ENCODE results near the gene TIGD3. TPM values are rescaled to one million over a fixed set of nuclear protein-coding genes. Genes with fewer than 3 reads are reported as not detected.

The TIGD3 gene
- total and polyA plus RNA-seq, 2 of the 13 experiments (the other 11 are each of a cell fraction or from before 2014, with no cell fraction given): 0.49 to 4.9 TPM

DNA sequence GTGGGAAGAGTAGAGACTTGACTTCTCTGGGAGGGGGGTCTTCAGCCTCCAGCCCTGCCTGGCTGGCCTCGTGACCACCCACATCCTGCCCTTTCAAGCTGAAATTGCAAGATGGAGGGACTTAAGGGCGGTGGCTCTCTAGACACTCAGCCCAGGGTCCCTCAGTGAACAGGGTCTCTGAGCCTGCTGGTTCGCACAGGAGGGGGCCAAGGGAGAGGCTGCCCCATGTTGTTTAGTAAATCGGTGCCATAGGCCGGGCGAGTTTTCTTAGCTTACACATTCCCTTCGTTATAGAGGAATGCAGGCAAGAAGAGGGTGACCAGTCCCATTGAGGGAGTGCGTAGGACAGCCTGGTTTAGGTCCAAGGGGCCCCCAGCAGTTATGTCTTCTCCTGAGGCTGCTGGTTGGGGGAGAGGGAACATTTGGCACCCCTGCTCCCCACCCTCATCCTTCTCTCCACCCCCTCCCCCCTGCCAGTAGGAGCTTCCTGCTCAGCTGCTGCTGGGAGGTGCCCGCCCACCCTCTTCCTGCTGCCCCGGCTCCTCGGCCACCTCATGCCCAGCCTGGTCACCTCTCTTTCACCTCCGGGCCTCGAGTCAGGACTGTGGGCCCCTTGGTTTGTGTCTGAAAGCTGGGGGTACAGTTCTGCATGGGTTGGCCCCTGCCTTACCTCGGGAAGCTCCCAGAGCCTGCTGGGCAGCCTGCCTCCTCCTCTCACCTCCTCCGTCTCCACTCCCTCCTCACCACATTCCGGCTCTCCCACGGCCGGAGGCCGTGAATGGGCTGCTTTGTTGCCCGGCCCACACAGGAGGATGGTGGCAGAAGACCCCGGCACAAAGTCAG is 35.8 kb downstream of the TIGD3 start:
- ChIA-PET CTCF (ENCODE audit: low intra/inter-chr PET ratio, low total read pairs) (no interaction called here), POLR2A (interaction anchor here (0.8 to 16.8 kb wide), 2 partner anchors 12 to 30 kb away, joined by 3 to 433 read pairs; partner anchors contain the start of gene NEAT1)
- Histone ChIP-seq H3K4me3 (replicated peaks in 1 of 3; ENCODE audit: insufficient read depth in 1 of 3, low read depth in 2 of 3, low read length in 3 of 3) (no peak overlapping the region), H3K9ac (ENCODE audit: insufficient read depth, low read depth, low read length) (no peak overlapping the region), H3K27ac (ENCODE audit: extremely low read length, insufficient read depth, low read length) (no peak overlapping the region), H2AFZ (ENCODE audit: low read length) (no peak overlapping the region), H3K79me2 (ENCODE audit: insufficient read depth, low read length) (no peaks in the 10 kb centered on the region), H3K36me3 (replicated peaks in 1 of 2; ENCODE audit: control insufficient read depth in 1 of 2, insufficient read depth in 2 of 2, low read length in 2 of 2) (peaks cover 6 to 9% of the 10 kb centered on the region in 2 experiments; a peak in 2 of 5 replicates), H4K20me1 (ENCODE audit: insufficient read depth, low read length) (no peaks in the 10 kb centered on the region), H3K4me2 (ENCODE audit: low read depth, low read length) (no peak overlapping the region), H3K27me3 (ENCODE audit: control insufficient read depth in 1 of 2, insufficient read depth in 2 of 2, low read length in 2 of 2) (no peaks in the 10 kb centered on the region), H3K4me1 (ENCODE audit: insufficient read depth, low read length) (peaks cover 35% of the 10 kb centered on the region), H3K9me3 (ENCODE audit: low read length) (no peaks in the 10 kb centered on the region)
- 95% methylated on average over 20 of the region's 21 CpGs for WGBS (ENCODE audit: low lambda C conversion rate)
- no peak for DNase-seq (ENCODE audit: low spot score)
- no peak for ATAC-seq
- intact Hi-C loops (cut with micrococcal nuclease; ENCODE audit: unreplicated experiment) (no loop called here), in situ Hi-C loops (cut with HindIII; ENCODE audit: extremely low pct_ligation_motif_present, low pct_unique_long_range_greater_than_20kb) (no loop called here)
- no TSS peak for BruUV-seq (replicated peaks)
- TF ChIP-seq RBFOX2 (IDR thresholded peaks at IDR 0.05; ENCODE audit: low read depth, low read length) (no peak), HNRNPH1 (optimal IDR thresholded peaks at IDR 0.05; ENCODE audit: low read depth, low read length) (no peak), ZFY (CRISPR knock-in tag; IDR thresholded peaks at IDR 0.05) (no peak), ZBTB8A (CRISPR knock-in tag; IDR thresholded peaks at IDR 0.05; ENCODE audit: borderline replicate concordance, low read depth) (no peak), MAF1 (CRISPR knock-in tag; IDR thresholded peaks at IDR 0.05; ENCODE audit: borderline replicate concordance) (no peak), ZNF343 (CRISPR knock-in tag; IDR thresholded peaks at IDR 0.05) (no peak), RARA (CRISPR knock-in tag; IDR thresholded peaks at IDR 0.05) (no peak), ARID4A (CRISPR knock-in tag; IDR thresholded peaks at IDR 0.05; ENCODE audit: borderline replicate concordance) (no peak), NCOA2 (CRISPR knock-in tag; IDR thresholded peaks at IDR 0.05) (no peak)
- TF ChIP-seq, protein P1, sequence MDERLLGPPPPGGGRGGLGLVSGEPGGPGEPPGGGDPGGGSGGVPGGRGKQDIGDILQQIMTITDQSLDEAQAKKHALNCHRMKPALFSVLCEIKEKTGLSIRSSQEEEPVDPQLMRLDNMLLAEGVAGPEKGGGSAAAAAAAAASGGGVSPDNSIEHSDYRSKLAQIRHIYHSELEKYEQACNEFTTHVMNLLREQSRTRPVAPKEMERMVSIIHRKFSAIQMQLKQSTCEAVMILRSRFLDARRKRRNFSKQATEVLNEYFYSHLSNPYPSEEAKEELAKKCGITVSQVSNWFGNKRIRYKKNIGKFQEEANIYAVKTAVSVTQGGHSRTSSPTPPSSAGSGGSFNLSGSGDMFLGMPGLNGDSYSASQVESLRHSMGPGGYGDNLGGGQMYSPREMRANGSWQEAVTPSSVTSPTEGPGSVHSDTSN (CRISPR knock-in tag; IDR thresholded peaks at IDR 0.05): no peak
- no peak for FAIRE-seq
